ENCODE results near the gene AMBRA1.
"Not testable (repeated sequence)": the region's sequence is repeated elsewhere in the genome, so short reads cannot be mapped to it uniquely, and the experiment has no call there.

The AMBRA1 gene

DNA sequence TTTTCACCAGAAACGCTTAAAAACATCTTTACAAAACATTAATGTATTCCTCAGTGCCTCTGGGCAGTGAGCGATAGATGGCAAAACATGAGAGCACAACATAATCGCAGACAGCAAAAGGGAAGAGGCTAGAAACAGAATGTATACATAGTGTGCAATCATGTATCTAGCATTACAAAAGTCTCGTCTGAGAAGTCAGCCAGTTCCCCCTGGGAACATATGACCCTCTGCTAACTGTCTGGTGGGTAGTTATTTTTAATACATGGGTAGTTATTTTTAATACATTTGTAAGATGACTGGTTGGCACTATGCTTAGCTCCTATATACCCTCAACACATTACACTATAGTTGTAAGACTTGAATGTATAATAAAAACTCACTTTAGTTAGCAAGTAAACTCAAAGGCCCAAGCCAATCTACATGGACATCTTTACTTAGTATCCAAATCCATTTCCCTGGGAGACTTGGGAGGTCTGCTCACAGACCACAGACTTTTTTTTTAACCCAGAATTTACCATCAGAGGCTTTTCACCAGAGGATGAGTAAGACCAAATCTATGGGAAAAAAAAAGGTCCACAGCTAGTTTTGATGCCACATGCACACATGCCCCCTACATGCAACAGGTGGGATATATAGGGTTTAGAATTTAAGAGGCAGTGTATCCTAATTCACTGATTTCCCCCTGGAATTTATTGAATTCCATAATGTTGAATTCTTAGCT is 71.7 kb downstream of the AMBRA1 start:
- TF ChIP-seq, protein P1, sequence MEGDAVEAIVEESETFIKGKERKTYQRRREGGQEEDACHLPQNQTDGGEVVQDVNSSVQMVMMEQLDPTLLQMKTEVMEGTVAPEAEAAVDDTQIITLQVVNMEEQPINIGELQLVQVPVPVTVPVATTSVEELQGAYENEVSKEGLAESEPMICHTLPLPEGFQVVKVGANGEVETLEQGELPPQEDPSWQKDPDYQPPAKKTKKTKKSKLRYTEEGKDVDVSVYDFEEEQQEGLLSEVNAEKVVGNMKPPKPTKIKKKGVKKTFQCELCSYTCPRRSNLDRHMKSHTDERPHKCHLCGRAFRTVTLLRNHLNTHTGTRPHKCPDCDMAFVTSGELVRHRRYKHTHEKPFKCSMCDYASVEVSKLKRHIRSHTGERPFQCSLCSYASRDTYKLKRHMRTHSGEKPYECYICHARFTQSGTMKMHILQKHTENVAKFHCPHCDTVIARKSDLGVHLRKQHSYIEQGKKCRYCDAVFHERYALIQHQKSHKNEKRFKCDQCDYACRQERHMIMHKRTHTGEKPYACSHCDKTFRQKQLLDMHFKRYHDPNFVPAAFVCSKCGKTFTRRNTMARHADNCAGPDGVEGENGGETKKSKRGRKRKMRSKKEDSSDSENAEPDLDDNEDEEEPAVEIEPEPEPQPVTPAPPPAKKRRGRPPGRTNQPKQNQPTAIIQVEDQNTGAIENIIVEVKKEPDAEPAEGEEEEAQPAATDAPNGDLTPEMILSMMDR (IDR thresholded peaks at IDR 0.05; ENCODE audit: insufficient read depth, low read length, poor library complexity, severe bottlenecking) = peak; percentile 27
- no peaks in the 10 kb centered on the region for H3K27me3 ChIP-seq (replicated peaks; ENCODE audit: control insufficient read depth, insufficient read depth, low read length)
- no peak for DNase-seq (ENCODE audit: extremely low read depth, insufficient read length)
- no peaks in the 10 kb centered on the region for H3K36me3 ChIP-seq (ENCODE audit: control insufficient read depth, insufficient read depth, low read length)
- no peak overlapping the region for H3K4me3 ChIP-seq (replicated peaks; ENCODE audit: low read depth, low read length)

DNA sequence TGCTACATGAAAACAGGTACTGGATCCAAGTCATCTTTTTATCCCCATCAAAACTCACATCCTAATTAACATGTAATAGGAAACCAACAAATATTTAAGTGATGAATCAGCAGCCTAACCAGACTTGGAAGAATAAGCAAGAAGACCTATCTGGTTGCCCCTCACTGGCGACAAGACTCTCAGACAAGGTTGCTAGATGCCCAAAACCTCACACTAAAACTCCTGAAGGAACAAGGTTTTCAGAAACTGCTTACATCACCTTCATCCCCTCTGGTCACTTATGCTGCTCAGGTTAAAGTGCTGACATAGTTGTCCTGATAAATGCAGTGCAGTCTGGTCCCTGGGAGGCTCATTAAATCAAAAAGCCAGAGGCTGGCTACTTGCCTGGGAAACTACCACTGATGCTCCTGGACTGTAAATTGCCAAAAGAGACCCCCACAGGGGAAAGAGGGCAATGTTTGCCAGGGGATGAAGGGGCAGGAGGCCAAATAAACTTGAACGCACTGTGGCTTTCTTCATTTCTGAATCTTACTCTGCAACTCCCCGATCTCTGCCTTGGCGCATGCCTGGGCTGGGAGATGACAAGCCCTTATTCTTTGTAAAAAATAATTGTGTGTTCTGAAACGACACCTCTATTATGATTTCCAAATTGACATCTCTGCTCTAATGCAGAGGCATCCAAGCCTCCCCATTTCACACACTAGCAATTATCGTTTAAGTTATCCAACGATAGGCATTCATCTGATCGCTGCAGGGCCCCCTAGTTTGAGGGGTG is 72.7 kb downstream of the AMBRA1 start:
- no peaks in the 10 kb centered on the region for H3K27me3 ChIP-seq (replicated peaks; ENCODE audit: control insufficient read depth, insufficient read depth, low read length)
- no peak overlapping the region for H3K4me3 ChIP-seq (replicated peaks; ENCODE audit: low read depth, low read length)
- no peaks in the 10 kb centered on the region for H3K36me3 ChIP-seq (ENCODE audit: control insufficient read depth, insufficient read depth, low read length)
- no peak for DNase-seq (ENCODE audit: extremely low read depth, insufficient read length)
- TF ChIP-seq, protein P1 (IDR thresholded peaks at IDR 0.05; ENCODE audit: insufficient read depth, low read length, poor library complexity, severe bottlenecking) = no peak

DNA sequence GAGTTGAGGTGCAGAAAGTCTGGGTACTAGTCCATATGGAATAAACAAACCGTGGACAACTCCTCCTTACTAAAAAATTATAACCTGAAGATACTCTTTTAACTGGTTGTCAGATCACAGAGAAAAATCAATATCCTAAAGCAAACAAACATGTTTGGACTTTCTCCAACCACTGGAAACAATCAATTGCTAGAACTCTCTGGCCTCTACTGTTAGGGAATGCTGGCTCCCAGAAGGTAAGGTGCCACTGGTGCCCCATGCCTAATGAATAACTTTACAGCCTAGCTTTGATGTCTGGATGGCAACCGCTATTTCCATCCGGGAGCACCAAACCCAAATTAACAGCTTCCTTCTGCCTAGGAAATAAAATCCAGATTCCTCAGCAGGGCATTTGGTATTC is 74.5 kb downstream of the AMBRA1 start:
- Histone ChIP-seq H3K27me3 (replicated peaks; ENCODE audit: control insufficient read depth, insufficient read depth, low read length) (no peaks in the 10 kb centered on the region), H3K4me3 (replicated peaks; ENCODE audit: low read depth, low read length) (no peak overlapping the region), H3K36me3 (ENCODE audit: control insufficient read depth, insufficient read depth, low read length) (no peaks in the 10 kb centered on the region)
- no peak for DNase-seq (ENCODE audit: extremely low read depth, insufficient read length)
- TF ChIP-seq, protein P1 (IDR thresholded peaks at IDR 0.05; ENCODE audit: insufficient read depth, low read length, poor library complexity, severe bottlenecking) = no peak

DNA sequence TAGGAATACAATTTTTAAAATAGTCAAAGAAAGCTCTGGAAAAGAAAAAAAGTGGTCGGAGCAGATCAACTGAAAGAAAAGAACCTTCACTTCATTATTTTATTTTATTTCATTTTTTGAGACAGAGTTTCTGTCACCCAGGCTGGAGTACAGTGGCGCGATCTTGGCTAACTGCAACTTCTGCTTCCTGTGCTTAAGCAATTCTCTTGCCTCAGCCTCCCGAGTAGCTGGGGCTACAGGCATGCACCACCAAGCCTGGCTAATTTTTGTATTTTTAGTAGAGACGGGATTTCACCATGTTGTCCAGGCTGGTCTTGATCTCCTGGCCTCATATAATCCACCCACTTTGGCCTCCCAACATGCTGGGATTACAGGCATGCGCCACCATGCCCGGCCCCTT is 74.9 kb downstream of the AMBRA1 start:
- DNase-seq (ENCODE audit: extremely low read depth, insufficient read length); H3K27me3 ChIP-seq (replicated peaks; ENCODE audit: control insufficient read depth, insufficient read depth, low read length); H3K36me3 ChIP-seq (ENCODE audit: control insufficient read depth, insufficient read depth, low read length); H3K4me3 ChIP-seq (replicated peaks; ENCODE audit: low read depth, low read length): not testable (repeated sequence)

DNA sequence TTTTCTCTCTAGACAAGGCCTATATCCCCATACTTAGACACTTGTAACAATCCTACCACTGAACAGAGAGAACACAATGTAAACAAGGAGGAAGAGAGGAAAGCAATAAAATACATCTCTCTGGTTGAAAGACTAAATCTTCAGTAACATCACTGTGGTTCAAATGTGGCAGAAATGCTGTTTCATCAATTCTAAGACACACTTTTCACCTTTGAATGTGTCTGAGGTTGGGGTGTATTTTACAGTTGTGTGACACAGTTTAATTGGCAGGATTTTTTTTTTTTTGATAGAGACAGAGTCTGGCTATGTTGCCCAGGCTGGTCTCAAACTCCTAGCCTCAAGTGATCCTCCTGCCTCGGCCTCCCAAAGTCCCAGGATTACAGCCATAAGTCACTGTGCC is 79.5 kb downstream of the AMBRA1 start:
- TF ChIP-seq, protein P1 (IDR thresholded peaks at IDR 0.05; ENCODE audit: insufficient read depth, low read length, poor library complexity, severe bottlenecking) = no peak
- H3K36me3 ChIP-seq (ENCODE audit: control insufficient read depth, insufficient read depth, low read length) = peaks cover 1% of the 10 kb centered on the region; the same call in 1 of the 2 replicates
- DNase-seq (ENCODE audit: extremely low read depth, insufficient read length) = no peak
- H3K27me3 ChIP-seq (replicated peaks; ENCODE audit: control insufficient read depth, insufficient read depth, low read length) = no peaks in the 10 kb centered on the region
- H3K4me3 ChIP-seq (replicated peaks; ENCODE audit: low read depth, low read length) = no peak overlapping the region

DNA sequence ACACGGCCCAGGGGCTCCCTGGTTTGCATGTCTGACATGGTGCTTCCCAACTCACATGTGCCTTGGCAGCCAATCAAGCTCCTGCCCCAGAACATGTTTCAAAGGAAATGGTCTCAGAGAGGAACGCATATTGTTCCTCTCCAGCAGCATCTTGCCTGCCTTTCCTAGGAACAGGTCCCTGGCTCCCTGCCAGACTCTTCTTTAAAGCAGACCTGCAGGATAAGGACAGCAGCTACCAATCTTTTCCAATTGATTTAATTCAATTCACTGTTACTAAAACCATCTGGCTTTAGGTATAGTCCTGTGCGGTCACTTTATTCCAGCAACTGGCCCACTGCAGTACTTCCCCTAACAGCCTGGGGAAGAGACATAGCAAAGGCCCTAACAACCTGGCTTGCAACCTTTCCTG is 79.9 kb downstream of the AMBRA1 start:
- H3K36me3 ChIP-seq (ENCODE audit: control insufficient read depth, insufficient read depth, low read length) = peaks cover 1% of the 10 kb centered on the region; the same call in 1 of the 2 replicates

More for the DNA sequence above, 79.9 kb downstream of the AMBRA1 start:
- H3K27me3 ChIP-seq (replicated peaks; ENCODE audit: control insufficient read depth, insufficient read depth, low read length) = no peaks in the 10 kb centered on the region
- no peak for DNase-seq (ENCODE audit: extremely low read depth, insufficient read length)
- no peak overlapping the region for H3K4me3 ChIP-seq (replicated peaks; ENCODE audit: low read depth, low read length)
- TF ChIP-seq, protein P1 (IDR thresholded peaks at IDR 0.05; ENCODE audit: insufficient read depth, low read length, poor library complexity, severe bottlenecking) = no peak

Data from GM06990 (cell line).